Suppressor macrophage treated with lipopolysaccharide for 4 hours (primary cell): Measurements from ENCODE around the gene ZSWIM3.
A peak's percentile ranks its signal among the peaks of the same experiment; 100 is the strongest.
"Not testable (repeated sequence)": the region's sequence is repeated elsewhere in the genome, so short reads cannot be mapped to it uniquely, and the experiment has no call there.

Source experiments
- DNase-seq: peaks from one replicate; pipeline ENCODE4 v3.0.0-alpha.2; 2020

Gene ZSWIM3

DNA sequence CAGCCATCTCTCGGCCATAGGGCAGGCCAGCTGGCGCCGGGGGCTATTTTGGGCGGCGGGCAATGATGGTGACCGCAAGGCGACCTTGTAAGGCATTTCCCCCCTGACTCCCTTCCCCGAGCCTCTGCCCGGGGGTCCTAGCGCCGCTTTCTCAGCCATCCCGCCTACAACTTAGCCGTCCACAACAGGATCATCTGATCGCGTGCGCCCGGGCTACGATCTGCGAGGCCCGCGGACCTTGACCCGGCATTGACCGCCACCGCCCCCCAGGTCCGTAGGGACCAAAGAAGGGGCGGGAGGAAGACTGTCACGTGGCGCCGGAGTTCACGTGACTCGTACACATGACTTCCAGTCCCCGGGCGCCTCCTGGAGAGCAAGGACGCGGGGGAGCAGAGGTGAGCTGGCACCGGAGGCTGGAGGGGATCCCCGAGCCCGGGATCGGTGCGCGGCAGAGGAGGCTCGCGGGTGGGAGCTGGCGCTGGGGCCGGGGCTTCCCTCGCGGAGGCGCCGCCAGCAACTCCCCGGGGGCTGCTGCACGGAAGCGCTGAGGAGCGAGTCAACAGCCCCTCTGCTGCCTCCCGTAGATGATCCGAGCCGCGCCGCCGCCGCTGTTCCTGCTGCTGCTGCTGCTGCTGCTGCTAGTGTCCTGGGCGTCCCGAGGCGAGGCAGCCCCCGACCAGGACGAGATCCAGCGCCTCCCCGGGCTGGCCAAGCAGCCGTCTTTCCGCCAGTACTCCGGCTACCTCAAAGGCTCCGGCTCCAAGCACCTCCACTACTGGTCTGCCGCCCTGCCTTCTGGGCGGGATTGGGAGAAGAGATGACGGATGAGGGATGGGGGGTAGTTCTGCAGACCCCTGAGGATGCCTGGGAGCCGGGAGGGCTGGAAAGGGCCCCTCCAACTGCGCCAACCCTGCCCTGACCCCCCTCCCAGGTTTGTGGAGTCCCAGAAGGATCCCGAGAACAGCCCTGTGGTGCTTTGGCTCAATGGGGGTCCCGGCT lies 33.9 kb downstream of the ZSWIM3 start, which contains the start of the genes CTSA and NEURL2:
Gene CTSA (plus strand): TSS at position 351 of the 999 bp plus-strand sequence. CDS start 234 bp downstream, at position 585.
Gene NEURL2 (minus strand): TSS at position 224 of the 999 bp plus-strand sequence. CDS start 217 bp downstream, at position 7.
- DNase-seq, result peak; percentile 73

DNA sequence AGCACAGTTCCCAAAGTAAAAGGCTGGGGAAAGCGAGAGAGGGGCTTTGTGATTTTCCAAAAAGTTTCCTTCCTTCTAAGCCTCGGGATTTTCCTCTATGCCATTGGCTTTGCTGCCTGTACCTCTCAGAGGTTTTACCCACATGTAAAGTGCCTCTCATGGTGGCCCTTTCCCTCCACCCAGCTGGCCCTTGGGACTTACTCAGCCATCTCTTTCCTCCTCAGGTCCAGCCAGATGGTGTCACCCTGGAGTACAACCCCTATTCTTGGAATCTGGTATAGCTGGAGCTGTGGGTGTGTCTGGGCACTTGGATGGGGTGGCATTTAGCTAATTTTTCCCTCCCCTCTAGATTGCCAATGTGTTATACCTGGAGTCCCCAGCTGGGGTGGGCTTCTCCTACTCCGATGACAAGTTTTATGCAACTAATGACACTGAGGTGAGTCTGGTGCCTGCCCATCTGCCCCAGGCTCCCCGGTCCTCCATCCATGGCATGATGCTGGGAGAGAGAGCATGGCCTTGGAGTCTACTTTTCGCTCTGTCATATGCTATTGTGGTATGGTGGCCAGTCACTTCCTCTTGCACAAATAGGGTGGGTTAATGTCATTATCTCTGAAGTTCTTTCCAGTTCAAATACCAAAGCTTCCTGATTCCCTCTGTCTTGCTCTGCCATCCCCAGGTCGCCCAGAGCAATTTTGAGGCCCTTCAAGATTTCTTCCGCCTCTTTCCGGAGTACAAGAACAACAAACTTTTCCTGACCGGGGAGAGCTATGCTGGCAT lies 34.8 kb downstream of the ZSWIM3 start:
- DNase-seq, result peak; percentile 52

DNA sequence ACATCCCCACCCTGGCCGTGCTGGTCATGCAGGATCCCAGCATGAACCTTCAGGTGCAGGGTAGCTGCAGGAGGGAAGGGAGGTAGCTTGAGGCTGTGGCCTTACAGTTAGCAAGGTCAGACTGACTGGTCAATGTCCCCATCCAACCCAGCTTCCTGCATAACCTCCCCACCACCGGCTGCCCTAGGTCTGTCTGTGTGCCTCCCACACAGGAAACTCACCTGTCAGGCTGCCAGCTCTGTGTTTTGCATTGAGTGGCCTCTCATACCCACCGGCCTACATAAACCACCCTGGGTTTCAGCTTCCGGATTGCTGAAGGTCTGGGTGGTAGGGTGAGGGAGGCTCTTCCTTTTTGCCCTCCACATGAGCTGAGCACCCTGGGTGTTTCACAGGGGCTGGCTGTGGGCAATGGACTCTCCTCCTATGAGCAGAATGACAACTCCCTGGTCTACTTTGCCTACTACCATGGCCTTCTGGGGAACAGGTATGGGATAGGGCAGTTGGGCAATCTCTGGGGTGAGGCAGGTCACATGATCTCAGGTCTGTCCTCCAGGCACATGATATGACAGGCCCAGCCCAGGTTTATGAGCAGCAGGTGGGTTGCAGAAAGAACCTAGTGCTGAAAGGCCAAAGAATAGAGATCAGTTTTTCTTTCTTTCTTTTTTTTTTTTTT lies 35.5 kb downstream of the ZSWIM3 start:
- no peak for DNase-seq

DNA sequence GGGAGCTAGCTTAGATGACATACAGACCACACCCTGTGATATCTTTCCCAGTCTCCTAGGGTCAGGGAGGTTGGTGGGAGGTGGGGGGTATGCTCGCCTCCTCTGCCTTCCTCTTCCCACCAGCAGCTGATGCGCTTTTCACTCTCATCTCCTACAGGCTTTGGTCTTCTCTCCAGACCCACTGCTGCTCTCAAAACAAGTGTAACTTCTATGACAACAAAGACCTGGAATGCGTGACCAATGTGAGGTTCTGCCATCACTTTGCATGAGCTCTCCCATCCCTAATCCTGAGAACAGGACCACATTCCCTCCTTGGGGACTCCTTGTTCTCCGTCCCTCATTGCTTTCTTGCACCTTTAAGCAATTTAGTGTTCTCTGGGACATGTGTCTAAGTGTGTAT lies 36.4 kb downstream of the ZSWIM3 start:
- no peak for DNase-seq

DNA sequence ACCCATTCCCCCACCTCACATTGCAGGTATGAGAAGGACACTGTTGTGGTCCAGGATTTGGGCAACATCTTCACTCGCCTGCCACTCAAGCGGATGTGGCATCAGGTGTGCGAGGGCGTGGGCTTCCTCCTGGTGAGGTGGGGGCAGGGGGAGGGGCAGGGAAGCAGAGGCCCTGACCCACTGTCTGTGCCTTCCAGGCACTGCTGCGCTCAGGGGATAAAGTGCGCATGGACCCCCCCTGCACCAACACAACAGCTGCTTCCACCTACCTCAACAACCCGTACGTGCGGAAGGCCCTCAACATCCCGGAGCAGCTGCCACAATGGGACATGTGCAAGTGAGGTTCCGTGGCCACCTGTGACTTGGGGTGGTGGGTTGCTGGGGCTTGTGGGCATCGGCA lies 37.4 kb downstream of the ZSWIM3 start:
- no peak for DNase-seq

DNA sequence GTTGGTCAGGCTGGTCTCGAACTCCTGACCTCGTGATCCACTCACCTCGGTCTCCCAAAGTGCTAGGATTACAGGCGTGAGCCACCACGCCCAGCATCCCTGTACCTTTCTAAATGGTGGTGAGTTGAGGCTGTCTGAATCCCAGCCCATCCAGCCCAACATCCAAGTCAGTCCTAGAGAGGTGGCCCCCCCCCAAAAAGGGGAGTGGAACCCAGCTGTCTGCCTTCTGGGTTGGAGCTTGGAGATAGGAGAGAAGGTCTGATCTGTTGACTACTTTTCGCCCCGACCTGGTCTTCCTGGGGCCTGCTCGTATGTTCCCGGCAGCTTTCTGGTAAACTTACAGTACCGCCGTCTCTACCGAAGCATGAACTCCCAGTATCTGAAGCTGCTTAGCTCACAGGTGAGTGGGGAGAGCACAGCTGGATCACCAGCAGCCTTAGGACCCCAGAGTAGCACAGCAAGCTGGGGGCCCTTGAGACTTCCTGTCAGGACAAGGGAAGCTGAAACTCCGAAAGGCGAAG lies 39.3 kb downstream of the ZSWIM3 start:
- no peak for DNase-seq

DNA sequence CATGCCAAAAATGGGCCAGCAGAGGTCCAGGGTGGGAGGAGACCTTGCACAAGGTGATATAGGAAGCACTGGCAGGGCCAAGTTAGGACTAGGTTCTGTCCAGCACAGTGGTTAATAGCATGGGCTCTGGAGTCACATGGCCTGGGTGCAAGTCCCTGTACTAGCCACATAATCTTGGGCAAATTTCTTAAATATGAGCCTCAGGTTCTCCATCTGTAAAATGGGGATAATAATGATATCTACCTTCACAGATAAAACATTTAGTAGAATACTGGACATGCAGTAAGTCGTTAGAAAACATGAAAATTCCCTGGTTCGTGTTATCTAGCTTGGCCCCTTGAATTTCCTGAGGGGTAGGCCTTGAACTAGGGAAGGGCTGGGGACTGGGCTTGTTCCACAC lies 39.9 kb downstream of the ZSWIM3 start:
- no peak for DNase-seq

DNA sequence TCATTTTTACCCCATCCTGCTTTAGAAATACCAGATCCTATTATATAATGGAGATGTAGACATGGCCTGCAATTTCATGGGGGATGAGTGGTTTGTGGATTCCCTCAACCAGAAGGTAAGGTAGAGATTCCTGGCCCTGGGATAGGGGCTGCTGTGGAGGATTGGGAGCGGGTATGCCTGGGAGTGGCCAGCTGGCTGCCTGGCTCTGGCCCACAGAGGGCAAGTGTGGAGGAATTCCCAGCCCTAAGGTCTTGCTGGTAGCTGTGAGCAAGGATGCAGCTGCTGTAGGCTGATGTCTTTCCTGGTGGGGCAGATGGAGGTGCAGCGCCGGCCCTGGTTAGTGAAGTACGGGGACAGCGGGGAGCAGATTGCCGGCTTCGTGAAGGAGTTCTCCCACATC lies 40.3 kb downstream of the ZSWIM3 start:
- DNase-seq, result no peak

DNA sequence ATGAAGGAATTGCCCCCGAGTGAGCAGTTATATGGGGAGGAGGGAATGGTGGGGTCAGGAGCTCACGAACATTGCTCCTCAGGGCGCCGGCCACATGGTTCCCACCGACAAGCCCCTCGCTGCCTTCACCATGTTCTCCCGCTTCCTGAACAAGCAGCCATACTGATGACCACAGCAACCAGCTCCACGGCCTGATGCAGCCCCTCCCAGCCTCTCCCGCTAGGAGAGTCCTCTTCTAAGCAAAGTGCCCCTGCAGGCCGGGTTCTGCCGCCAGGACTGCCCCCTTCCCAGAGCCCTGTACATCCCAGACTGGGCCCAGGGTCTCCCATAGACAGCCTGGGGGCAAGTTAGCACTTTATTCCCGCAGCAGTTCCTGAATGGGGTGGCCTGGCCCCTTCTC lies 40.9 kb downstream of the ZSWIM3 start:
- no peak for DNase-seq

DNA sequence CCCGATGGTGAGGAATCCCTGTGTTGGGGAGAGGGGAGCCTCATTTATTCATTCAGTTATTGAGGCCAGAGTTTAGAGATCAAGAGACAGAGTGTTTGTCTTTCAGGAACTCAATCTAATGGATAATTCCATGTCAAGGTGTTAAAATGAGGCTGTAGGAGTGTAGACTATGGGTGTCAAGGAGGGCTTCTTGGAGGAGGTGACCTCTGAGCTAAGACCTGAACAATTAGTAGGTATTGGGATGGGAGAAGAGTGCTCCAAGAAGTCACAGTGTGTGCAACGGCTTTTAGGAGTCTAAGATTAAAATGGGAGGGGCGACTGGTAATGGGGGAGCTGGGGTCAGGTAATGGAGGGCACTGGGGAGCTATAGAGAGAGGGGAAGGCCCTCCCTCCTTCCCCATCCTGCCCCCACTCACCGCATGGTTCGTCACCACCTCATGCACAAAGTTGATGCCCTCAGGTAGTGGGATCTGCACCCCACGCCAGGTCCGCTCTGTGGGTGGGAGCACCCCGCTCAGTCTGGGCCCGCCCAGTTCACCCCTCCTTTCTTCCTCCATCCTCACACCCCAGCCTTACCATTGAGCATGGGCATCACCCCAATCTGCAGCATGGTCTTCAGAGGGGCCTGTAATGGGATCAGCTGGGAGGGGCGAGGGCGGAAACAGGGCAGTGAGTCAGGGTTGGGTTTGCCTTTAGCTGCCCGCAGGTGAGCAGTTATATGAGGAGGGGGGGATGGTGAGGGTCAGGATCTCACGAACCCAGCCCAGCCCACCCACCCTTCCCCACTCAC lies 41.8 kb downstream of the ZSWIM3 start:
- no peak for DNase-seq

DNA sequence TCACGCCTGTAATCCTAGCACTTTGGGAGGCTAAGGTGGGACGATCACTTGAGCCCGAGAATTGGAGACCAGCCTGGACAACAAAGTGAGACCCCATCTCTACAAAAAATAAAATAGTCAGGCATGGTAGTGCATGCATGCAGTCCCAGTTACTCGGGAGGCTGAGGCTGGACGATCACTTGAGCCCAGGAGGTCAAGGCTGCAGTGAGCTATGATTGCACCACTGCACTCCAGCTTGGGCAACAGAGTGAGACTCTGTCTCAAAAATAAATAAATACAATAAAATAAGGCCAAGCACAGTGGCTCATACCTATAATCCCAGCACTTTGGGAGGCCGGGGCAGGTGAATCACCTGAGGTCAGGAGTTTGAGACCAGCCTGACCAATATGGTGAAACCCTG lies 43.9 kb downstream of the ZSWIM3 start:
- not testable (repeated sequence) for DNase-seq

DNA sequence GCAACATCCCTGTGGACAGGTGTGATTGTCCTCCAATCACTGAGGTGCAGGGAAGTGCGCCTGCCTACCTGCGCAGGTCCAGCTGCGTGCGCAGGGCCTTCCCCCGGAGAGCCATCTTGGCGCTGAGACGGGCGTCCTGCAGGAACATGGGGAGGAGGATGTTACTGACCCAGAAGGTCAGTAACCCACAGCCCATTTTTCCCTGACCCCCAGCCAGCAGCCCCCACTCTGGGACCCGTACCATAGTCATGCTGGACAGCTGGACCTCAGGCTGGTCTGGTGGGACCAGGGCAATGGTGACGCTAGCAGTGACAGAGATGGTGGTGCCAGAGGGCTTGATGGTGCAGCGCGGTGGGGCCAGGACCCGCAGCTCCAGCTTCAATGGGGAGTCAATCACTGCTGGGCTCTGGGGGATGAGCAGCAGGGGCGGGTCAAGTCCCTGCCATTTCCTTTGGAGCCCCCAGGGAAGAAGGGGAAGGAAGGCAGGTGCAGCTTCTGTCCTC lies 44.8 kb downstream of the ZSWIM3 start:
- DNase-seq, result no peak

DNA sequence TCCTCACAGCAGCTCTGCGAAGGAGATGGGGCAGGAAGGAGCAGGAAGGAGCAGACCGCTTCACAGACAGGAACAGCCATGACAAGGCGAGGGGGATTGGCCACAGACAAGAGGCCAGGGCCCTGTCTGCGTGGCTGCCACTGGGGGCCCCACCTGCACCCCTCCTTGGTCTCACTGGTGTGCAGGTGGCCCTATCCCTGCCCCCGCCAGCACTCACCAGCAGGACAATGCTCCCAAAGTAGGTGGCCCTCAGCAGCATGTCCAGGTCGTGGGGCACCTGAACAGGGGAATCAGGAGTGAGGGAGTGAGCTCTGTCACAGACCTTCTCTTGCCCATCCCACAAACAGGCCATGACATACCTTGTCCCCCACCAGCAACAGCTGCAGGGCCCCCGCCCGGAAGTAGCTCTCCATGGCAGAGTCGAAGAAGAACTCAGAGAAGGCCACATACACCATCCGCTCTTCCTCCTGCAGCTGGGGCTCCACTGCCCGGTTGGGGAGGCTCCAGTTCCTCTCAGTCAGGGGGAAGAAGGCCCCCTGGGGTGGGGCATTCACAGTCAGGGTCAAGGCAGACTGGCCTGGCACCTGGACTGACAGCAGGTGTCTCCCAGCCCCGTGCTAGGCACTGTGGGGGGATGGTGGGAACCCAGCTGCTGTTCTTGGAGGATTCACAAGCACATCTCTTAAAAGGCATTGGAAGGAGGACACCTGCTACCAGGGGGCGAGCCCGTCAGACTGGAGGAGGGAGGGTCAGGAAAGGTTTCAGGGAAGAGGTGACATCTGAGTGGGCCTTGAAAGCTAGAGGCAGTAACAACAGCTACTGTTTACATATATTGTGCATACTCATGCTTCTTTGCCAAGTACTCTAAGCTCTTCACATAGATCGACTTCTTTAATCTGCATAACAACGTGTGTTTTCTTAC lies 47.4 kb downstream of the ZSWIM3 start:
- DNase-seq, result no peak

DNA sequence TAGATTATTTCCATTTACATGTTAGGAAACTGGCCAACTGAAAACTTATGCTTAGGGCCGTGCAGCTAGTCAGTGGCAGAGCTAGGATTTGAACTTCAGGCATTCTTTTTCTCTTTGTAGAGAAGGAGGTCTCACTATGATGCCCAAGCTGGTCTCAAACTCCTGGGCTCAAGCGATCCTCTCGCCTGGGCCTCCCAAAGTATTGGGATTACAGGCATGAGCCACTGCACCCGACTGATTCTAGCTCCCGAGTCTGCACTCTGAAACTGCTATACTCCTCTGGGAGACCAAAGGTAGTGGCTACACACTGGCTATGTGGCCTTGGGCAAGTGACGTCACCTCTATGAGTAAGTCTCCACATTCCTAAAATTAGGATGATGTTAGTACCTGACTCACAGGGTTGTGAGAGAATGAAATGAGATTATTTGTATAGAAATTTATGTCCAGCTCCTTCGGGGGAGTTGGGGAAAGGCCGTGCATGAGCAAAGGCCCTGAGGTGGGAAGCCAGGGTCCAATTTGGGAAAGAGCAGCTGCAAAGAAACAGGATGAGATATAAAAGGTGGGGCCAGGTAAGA lies 48.2 kb downstream of the ZSWIM3 start:
- no peak for DNase-seq

DNA sequence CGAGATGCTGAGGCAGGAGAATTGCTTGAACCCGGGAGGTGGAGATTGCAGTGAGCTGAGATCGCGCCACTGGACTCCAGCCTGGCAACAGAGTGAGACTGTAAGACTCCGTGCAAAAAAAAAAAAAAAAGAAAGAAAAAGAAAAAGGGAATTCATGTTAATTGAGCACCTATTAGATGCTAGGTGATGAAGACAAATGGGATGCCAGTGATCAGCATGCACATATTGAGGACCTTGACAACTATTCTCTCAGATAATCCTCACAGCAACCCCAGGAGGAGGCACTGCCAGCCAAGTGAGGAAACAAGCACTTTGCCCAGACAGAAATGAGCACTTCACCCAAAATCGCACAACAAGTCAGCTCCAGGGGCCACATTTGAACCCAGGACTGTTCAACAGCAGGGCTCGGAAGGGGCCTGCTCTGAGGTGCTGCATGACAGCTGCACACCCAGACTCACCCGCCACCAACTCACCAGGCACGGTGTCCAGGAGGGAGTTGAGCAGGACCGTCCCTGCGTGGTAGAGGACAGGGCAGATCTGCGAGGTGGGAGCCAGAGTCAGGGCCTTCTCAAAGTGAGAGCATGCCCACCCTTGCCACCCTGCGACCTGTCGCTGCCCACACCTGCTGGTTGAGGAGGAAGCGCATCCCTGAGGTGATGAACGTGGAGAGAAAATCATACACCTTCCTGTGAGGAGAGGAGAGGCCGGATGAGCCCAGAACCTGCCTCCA lies 50.0 kb downstream of the ZSWIM3 start:
- no peak for DNase-seq

DNA sequence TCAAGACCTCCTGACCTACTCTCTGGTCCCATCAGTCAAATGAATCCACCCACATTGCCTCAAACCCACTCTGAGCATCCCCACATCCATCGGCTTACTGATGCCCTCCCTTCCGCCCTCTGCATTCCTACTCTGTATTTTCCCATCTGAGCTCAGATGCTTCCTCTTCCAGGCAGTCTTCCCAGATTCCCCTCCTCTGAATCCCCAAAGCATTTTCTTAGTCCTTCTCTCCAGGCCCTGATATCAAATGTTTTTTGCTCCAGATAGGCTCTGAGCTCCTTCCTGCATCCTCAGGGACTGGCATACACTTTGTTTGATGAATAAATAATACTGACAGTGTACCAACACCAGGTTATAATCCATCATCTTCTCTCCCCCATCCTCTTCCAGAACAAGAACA lies 50.7 kb downstream of the ZSWIM3 start:
- no peak for DNase-seq

DNA sequence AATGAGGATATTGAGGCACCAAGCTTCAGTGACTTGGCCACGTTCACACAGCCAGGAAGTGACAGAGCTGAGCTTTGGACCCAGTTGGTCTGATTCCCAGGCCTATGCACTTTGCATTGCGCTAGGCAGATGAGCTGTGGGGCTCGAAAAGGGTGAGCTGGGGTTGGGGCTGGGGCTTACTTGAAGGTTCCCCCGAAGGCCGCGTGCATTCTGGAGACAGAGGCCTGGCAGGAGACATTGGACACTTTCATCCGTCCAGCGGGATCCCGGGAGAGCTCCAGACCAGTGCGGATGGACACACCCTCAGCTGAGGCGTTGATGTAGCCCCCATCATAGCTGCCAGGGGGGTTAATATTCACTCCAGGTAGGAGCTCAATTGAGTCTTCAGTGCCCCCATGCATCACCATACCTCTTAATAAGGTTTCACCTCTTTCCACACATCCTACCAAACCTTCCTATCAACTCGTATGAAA lies 52.0 kb downstream of the ZSWIM3 start:
- no peak for DNase-seq

DNA sequence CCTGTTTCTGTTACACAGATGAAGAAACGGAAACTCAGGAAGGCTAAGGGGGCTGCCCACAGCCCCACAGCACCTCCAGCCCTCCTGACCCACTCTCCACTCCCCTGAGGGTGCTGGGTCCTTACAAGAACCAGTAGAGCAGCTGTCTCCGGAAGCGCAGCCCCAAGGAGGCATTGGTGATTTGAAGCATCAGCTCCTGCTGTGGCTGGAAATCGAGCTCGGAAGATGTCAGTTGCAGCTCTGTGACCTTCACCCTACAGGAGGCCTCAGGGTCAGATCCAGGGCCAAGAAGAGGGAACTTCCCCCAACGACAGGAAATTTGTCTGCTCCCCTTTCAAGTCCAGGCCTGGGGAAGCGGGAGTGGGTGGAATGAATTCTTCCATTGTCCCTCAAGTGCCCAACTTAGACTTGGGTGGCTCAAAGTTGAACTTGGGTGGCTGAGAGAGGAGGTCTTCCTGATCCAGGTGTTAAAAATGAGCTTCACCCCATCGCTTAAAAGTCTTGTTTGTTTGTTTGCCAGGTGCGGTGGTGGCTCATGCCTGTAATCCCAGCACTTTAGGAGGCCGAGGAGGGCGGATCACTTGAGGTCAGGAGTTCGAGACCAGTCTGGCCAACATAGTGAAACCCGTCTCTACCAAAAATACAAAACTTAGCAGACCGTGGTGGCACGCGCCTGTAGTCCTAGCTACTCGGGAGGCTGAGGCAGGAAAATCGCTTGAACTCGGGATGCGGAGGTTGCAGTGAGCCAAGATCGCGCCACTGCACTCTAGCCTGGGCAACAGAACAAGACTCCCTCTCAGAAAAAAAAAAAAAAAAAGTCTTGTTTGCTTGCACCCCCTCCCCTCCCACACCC lies 52.6 kb downstream of the ZSWIM3 start:
- no peak for DNase-seq
